NK-92 treated with Interleukin-12 subunit alpha and Interleukin-12 subunit beta, amount 100 ng/mL, for 24 hours (cell line): ENCODE data around the gene GPR135.
A peak's percentile ranks its signal among the peaks of the same experiment; 100 is the strongest.

ENCODE experiments used
- DNase-seq: peaks from one replicate; lab custom pipeline; 2025; lab: John Stamatoyannopoulos, UW

Gene GPR135

GRCh38 chr14:59465316-59466135 is at the start of gene GPR135:
TSS of gene GPR135 (minus strand) at chr14:59465380. CDS start at chr14:59465226, 154 bp downstream.
- no peak for DNase-seq

GRCh38 chr14:59511916-59512575 is 46.9 kb upstream of the GPR135 start:
- DNase-seq: no peak

GRCh38 chr14:59510966-59511365 is 45.8 kb upstream of the GPR135 start:
- no peak for DNase-seq

- no peak for DNase-seq
These were observed 44.8 kb upstream of the GPR135 start for GRCh38 chr14:59510001-59510400.

- DNase-seq: no peak
These were observed 43.9 kb upstream of the GPR135 start for GRCh38 chr14:59509101-59509500.

GRCh38 chr14:59507752-59508103 is 42.5 kb upstream of the GPR135 start:
- no peak for DNase-seq

GRCh38 chr14:59507063-59507751 is 42.0 kb upstream of the GPR135 start:
- peak; percentile 1 for DNase-seq

GRCh38 chr14:59503256-59503655 is 38.1 kb upstream of the GPR135 start:
- no peak for DNase-seq

- no peak for DNase-seq
These were observed 35.6 kb upstream of the GPR135 start for GRCh38 chr14:59500732-59501131.

- no peak for DNase-seq
These were observed 27.2 kb upstream of the GPR135 start for GRCh38 chr14:59492384-59492783.

- no peak for DNase-seq
These were observed 25.6 kb upstream of the GPR135 start for GRCh38 chr14:59490756-59491155.

- DNase-seq: no peak
These were observed 19.5 kb upstream of the GPR135 start for GRCh38 chr14:59484639-59485175.

GRCh38 chr14:59483819-59484638 is 18.8 kb upstream of the GPR135 start, which contains the start of the genes JKAMP and L3HYPDH:
TSS of gene JKAMP (plus strand) at chr14:59484517. CDS start at chr14:59484590, 73 bp downstream.
TSS of gene L3HYPDH (minus strand) at chr14:59484408. CDS start at chr14:59484316, 92 bp downstream.
- DNase-seq: peak; percentile 94

- DNase-seq: no peak
These were observed 18.2 kb upstream of the GPR135 start for GRCh38 chr14:59483363-59483762.

- DNase-seq: no peak
These were observed 17.6 kb upstream of the GPR135 start for GRCh38 chr14:59482541-59483331.

GRCh38 chr14:59481871-59482540 is 16.8 kb upstream of the GPR135 start:
- no peak for DNase-seq

GRCh38 chr14:59481407-59481806 is 16.2 kb upstream of the GPR135 start:
- DNase-seq: no peak

GRCh38 chr14:59480166-59480565 is 15.0 kb upstream of the GPR135 start:
- DNase-seq: no peak

- no peak for DNase-seq
These were observed 13.4 kb upstream of the GPR135 start for GRCh38 chr14:59478540-59478939.

GRCh38 chr14:59475709-59476108 is 10.5 kb upstream of the GPR135 start:
- no peak for DNase-seq
